ENCODE data around the gene RANBP9.

RANBP9 gene

GRCh38 chr6:13572240-13572639 is 139.4 kb downstream of the RANBP9 start:
- DNase-seq: no peak

Data from anterior cingulate cortex (tissue), 58 donors.